ENCODE results near the gene PTPN22. TPM values are rescaled to one million over a fixed set of nuclear protein-coding genes. Genes with fewer than 3 reads are reported as not detected.

PTPN22 gene
- total and polyA plus RNA-seq, 9 of the 15 experiments (the other 6 are each of a cell fraction or from before 2014, with no cell fraction given), result 0.45 to 4.6 (median 1.1) TPM

- TF ChIP-seq POLR3G (IDR thresholded peaks at IDR 0.05; ENCODE audit: extremely low read depth, insufficient read length, insufficient replicate concordance) (no peak), HOMEZ (CRISPR knock-in tag; IDR thresholded peaks at IDR 0.05) (no peak), BACH1 (tag; IDR thresholded peaks at IDR 0.05) (no peak), SIN3A (IDR thresholded peaks at IDR 0.05; ENCODE audit: borderline replicate concordance in 2 of 2, control insufficient read depth in 1 of 2, low read depth in 2 of 2, low read length in 2 of 2) (no peak), U2AF1 (optimal IDR thresholded peaks at IDR 0.05; ENCODE audit: low read depth, low read length) (no peak), ZNF24 (IDR thresholded peaks at IDR 0.05) (no peak), SRSF9 (IDR thresholded peaks at IDR 0.05; ENCODE audit: borderline replicate concordance, low read depth, low read length) (no peak), MEIS2 (IDR thresholded peaks at IDR 0.05; ENCODE audit: partially characterized antibody) (no peak), ZNF384 (IDR thresholded peaks at IDR 0.05; ENCODE audit: low read depth, low read length) (peak; percentile 79), ADNP (tag; IDR thresholded peaks at IDR 0.05) (no peak), ZNF785 (CRISPR knock-in tag; IDR thresholded peaks at IDR 0.05) (no peak), ZNF766 (CRISPR knock-in tag; conservative IDR thresholded peaks at IDR 0.05) (0 out of 2 replicates have a peak, but pooled peaks have one; percentile 33), ZNF57 (CRISPR knock-in tag; IDR thresholded peaks at IDR 0.05) (no peak), MCM2 (IDR thresholded peaks at IDR 0.05; ENCODE audit: low read depth) (no peak), THRAP3 (IDR thresholded peaks at IDR 0.05; ENCODE audit: borderline replicate concordance) (peak; percentile 46; the same call in 1 of the 2 replicates)
- TF ChIP-seq, protein P1, sequence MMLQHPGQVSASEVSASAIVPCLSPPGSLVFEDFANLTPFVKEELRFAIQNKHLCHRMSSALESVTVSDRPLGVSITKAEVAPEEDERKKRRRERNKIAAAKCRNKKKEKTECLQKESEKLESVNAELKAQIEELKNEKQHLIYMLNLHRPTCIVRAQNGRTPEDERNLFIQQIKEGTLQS (IDR thresholded peaks at IDR 0.05), result no peak
- TF ChIP-seq, protein P1 (CRISPR knock-in tag; conservative IDR thresholded peaks at IDR 0.05), result no peak
- TF ChIP-seq, protein P2, sequence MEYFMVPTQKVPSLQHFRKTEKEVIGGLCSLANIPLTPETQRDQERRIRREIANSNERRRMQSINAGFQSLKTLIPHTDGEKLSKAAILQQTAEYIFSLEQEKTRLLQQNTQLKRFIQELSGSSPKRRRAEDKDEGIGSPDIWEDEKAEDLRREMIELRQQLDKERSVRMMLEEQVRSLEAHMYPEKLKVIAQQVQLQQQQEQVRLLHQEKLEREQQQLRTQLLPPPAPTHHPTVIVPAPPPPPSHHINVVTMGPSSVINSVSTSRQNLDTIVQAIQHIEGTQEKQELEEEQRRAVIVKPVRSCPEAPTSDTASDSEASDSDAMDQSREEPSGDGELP (CRISPR knock-in tag; IDR thresholded peaks at IDR 0.05; ENCODE audit: borderline replicate concordance), result no peak
These were observed 91.0 kb downstream of the PTPN22 start (continued) for GRCh38 chr1:113780374-113781146.

All from K562 (cell line).